Stimulated activated CD4-positive, alpha-beta T cell treated with anti-CD3 and anti-CD28 coated beads, TNF-alpha, amount 100 ng/mL, for 48 hours (primary cell): ENCODE results near the gene ACSBG1.
"Not testable (repeated sequence)": the region's sequence is repeated elsewhere in the genome, so short reads cannot be mapped to it uniquely, and the experiment has no call there.

Experiments
- DNase-seq, 3 donors: peaks; one replicate each; pipeline ENCODE4 v3.0.0-alpha.2; 2020; ENCODE audit warnings: low read depth in 3 of 3

Gene ACSBG1

DNA sequence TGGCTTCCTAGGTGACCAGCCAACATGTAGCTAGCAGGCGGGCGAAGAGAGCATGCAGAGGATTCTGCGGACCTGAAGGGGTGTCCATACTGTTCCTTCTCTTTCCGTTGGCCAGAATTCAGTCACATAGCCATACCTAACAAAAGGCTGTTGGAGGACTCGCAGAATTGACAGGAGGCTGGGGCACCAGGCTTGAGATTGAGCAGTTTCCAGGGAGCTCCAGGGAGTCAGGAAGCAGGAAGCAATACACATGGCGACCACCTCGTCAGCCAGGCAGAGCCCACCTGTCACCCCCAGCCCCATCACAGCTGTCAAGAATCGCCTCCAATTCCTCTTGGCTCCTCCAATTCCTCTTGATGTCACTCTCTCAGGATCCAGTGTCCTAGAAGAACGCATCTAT lies 16.8 kb upstream of the ACSBG1 start:
- no peak for DNase-seq

DNA sequence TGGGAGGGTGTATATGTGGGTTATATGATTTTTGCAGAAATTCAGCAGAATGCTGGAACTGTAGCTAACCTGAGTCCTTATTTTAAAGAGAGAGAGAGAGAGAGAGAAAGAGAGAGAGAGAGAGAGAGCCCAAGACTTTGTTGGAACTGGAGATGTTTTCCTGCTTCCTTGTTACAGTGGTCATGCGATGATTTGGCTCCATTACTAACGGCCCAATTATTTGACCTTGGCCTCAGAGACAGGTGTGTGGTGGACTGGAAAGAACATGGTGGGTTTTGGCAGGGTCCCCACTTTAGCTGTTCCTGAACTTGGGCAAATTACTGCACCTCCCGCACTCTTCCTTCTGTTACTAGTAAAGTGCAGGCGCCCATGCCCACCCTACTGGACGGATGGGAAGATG lies 14.8 kb upstream of the ACSBG1 start:
- no peak for DNase-seq

DNA sequence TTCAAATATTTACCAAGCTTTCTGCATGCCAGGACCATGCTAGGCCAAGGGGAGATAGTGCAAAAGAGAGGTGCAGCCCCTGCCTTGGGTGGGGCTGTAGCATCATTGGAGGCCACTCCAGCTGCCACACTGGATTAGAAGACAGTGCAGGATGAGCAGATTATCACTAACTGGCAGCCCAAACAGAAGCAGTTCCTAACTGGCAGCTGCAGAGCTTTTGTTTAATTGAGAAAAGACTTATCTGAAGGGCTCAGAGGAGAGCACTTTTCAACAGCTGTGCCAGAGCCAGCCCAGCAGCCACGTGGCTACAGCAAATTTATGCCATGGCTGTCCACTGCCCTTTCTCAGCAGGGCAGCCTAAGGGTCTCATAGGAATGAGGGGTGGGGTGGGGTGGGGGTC lies 13.5 kb upstream of the ACSBG1 start:
- DNase-seq: no peak

DNA sequence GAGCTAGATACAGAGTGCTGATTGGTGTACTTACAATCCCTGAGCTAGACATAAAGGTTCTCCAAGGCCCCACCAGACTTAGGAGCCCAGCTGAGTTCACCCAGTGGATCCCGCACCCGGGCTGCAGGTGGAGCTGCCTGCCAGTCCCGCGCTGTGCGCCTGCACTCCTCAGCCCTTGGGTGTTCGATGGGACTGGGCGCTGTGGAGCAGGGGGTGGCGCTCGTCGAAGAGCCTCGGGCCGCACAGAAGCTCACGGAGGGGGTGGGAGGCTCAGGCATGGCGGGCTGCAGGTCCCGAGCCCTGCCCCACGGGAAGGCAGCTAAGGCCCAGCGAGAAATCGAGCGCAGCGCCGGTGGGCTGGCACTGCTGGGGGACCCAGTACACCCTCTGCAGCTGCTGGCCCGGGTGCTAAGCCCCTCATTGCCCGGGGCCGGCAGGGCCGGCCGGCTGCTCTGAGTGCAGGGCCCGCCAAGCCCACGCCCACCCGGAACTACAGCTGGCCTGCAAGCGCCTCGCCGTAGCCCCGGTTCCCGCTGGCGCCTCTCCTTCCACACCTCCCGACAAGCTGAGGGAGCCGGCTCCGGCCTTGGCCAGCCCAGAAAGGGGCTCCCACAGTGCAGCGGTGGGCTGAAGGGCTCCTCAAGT lies 11.7 kb upstream of the ACSBG1 start:
- DNase-seq: not testable (repeated sequence)

DNA sequence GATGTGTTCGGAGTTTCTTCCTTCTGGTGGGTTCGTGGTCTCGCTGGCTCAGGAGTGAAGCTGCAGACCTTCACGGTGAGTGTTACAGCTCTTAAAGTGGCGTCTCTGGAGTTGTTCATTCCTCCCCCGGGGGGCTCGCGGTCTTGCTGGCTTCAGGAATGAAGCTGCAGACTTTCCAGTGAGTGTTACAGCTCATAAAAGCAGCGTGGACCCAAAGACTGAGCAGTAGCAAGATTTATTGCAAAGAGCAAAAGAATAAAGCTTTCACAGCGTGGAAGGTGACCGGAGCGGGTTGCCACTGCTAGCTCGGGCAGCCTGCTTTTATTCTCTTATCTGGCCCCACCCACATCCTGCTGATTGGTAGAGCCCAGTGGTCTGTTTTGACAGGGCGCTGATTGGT lies 11.0 kb upstream of the ACSBG1 start:
- not testable (repeated sequence) for DNase-seq

DNA sequence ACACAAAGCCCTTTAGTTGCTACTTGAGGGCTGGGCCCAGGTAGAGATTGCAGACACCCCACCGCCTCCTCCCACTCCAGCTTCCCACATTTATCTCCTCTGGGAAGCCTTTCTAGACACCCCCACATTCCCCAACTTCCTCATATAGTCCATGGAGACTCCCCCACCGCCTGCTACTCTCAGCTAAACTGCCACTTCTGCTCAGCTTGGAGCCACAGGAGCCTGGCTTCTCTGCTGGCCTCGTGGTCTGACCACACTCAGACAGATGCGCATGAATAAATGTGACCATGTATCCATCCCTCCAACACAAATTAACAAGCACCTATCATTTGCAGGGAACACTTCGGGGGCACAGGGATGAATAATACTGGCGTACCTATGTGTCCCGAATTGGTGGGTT lies 10.5 kb upstream of the ACSBG1 start:
- DNase-seq: no peak

DNA sequence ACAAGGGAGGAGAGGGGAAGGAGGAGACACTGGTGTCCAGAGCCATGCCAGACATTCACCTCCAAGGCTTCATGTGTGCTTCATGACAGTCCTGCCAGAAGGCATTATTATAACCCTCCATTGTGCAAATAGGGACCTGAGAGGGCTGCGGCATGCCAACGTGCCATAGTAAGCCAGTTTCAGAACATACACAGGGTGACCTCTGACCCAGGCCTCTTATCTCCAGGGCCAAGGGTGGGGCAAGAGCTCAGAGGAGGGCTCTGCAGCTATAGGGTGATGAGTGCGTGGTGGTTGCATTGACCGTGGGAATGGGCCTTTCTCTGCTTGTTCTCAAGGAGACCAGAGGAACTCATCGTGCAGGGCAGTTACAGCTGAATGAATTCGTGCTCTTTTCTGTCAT lies 9.7 kb upstream of the ACSBG1 start:
- no peak for DNase-seq

DNA sequence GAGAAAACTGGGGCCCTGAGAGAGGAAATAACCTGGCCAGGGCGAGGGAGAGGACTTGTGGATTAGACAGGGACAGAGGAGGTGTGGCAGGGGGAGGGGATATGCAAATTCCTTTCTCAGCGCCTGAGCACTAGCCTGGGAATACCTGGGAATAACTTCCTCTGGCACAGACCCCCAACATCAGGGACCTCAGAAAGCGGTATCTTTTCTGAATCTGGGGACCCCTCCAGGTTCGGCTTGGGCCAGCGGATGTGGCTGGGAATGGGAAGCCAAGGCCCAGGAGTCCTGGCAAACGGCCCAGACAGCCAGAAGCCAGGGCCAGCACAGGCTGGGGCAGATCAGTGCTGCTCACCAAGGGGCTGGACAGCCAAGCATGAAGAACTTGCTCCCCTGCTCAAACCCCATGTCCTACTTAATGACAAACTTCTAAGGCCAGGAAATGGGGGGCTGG lies 9.2 kb upstream of the ACSBG1 start:
- no peak for DNase-seq

DNA sequence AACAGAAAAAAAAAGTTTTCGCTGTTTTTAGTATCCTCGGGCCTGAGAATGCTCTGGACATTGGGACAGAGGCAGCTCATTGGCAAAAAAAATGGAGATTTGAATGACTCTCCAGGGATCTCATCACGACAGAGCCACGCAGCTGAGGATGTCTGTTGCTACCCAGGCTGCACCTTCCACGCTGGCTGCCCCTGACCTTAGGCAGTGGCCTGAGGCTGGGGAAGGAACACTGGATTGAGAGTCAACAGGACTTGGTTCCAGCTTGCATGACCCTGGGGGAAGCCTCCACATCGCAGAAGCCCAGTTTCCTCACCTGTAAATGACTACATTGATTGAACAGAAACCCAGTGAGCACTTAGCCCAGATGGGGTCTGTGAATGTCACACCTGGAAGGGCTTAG lies 8.7 kb upstream of the ACSBG1 start:
- DNase-seq: no peak

DNA sequence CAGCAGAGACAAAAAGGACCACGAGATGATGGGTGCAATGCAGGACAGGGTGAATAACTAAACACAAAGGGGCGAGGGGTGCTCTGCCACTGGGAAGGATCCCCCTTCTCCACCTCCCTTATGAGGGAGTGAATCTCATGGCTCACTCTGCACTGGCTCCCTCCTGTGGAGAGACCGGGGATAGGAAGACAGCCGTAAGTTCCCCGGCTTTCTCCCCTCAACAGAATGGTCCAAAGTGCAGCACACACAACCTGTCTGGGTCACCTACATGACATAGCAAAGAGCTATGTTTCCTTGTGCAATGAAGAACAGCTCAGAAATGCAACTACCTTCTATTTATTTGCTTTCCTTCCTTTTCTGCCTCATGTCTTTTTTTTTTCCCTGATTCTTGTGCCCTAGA lies 7.8 kb upstream of the ACSBG1 start:
- no peak for DNase-seq

DNA sequence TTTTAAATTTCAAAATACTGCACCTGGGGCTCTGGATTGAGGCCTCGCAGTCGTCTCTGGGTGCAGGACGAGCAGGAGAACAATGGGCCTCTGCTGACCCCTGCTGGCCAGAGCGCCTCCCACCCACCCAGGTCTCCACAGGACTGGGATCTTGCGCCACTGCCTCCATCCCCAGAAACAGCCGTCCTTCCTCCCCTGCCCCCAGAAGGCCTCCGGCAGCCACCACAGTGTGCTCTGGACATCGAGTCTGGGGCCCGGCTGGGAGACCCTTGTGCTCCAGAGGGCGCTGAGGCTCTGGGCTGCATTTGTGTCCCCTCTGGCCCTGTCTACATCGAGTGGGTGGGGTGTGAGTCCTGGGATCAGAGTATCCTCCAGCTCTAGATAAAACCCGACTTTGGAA lies 6.7 kb upstream of the ACSBG1 start:
- peak; percentile 63 to 80 (median 72) for DNase-seq

DNA sequence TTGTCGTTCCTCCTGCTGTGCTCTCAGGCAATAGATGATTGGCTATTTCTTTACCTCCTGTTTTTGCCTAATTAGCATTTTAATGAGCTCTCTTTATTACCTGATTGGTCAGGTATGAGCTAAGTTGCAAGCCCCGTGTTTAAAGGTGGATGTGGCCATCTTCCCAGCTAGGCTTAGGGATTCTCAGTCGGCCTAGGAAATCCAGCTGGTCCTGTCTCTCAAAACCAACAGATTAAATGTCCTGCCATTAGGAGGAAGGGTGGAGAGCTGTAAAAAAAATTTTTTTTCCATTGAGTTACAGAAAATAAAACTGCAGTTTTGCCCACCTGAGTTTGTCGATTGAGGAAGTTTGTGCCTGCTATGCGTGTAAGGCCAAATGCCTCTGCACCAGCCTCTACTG lies 5.4 kb upstream of the ACSBG1 start:
- no peak for DNase-seq

DNA sequence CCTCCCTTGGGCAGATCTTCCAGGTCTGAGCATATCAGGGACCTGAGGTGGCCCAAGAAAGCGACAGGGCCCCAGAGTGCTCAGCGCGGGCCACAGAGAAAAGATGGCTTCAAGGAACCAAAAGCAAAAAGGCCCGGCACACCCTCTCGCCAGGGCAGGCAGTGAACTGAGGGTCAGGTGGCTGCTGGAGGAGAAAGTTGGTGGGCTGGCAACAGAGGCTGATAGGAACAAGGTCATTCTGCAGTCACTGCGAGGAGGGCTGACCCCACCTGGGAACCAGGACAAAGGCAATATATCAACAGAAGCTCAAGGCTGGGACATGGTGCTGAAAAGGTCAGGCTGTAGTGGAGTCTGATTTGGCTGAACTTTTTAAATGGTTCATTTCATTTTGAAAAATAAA lies 2.8 kb upstream of the ACSBG1 start:
- no peak for DNase-seq

DNA sequence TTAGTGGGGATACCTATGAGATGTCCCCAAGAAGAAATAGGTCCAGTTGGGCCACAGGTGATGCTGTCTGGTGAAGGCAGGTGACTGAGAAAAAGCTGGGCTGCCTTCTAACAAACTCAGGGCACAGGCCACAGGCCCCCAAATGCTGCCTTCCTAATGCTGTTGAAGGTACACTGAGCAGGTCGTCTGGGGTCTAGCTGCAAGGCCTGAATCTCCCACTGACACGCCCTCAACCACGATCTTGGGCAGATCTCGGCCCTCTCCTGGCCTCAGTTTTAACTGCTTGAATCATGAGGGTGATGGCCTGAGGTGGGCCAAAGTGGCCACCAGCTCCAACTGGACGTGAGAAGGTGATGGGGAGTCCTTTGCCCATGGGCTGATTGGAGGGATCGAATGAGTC lies 2.1 kb upstream of the ACSBG1 start:
- DNase-seq: no peak

DNA sequence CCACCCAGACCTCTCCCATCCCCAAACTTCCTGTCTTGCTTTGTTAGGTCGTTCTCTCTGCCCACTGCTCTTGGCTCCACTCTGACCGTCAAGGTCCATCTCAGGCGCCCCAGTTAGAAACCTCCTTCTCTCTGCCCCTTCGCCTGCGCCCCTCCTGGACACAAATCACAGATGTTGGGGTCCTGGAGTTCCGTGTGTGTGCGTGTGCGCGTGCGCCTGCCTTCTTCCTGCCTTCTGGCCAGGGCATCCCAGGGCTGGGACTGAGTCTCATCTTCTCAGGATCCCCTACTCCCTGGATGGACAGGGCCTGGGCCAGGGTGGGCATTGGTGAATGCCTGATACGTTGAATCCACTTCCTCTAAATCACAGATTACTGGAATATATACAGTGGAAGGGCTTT lies 869 bp downstream of the ACSBG1 start:
- DNase-seq: no peak

DNA sequence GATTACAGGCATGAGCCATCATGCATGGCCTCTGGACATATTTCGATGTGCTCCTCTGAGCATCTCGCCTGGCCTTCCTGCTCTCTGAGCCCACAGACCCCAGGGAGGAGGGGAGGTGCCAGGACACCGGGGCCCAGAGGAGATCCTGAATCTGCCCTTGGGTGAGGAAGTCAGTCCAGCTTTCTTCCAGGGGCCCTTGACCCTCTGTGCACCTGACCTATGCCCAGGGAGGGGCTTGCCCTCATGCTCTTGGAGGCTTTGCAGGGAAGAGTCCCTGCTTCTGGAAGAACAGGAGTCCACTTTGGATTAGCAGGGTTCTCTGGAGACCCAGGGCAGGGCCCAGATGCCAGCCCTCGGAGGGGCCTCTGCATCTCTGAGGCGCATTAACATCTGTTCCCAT lies 1.4 kb downstream of the ACSBG1 start:
- DNase-seq: no peak

DNA sequence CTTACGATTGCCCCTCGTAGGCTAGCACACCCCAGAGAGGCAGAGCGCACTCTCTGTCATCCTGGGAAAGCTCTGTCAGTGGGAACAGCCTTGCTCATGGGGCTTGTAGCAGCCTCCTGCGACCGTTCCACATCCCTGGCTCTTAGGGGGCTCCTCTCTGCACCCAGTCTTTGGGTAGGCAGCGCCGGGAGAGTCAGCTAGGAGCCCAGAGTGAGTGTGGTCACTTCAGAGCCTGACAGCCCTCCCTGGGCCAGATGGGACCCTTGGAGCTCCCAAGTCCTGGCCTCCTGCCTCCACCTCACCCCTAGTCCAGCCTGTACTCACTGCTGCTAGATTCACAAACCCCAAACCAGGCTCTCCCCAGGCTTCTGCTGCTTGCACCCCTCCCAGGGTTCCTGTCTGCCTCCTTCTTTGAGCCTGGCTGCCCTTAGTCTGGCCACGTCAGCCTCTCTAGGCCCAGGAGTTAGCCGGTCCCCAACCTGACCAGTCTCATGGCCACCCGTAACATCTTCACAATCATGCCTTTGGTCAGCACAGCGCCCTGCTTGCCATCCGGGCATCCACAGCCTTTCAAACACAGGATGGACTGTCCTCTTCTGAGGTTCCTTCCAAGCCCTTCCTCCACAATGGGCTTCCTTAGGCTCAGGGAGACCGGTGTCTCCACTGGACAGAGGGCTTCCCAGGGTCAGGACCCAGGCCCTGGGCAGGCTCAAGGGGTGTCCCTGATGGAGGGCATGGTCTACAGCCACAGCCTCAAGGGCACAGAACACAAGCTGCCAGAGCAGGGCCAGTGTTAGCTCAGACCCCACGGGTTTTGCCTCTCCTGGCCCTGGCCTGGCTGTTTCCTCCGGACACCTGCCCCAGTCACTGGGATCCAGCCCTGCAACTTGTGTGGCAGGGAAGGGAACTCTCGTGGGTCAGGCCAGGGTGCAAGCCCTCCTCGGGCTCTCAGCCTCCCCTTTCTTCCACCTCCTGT lies 4.6 kb downstream of the ACSBG1 start:
- DNase-seq: no peak

DNA sequence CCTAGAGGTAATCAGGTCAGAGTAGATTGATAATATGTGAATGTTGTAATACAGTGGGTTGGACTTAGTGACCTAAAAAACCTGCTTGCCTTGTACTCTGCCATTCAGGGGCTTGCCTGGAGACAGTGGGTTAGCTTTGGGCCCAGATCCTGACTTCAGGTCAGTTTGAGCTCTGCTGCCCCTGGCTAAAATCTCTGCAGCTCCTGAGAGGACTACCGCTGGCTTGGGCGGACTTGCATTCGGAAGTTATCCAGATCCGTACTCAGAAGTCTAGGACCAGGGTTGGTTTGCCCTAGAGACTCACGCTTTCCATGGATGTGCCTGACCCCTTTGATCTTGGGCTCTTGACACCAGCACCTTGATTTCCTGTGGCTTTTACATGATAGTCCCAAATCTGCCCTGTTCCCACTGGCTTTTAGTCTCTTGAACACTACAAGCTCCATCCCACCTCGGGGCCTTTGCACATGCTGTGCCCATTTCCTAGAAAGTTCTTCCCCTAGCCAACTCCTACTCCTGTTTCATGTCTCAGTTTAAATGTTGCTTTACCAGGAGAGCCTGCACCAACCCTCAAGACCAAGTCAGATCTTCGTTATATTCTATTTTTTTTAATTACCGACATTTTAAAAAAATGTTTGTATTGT lies 5.9 kb downstream of the ACSBG1 start:
- DNase-seq: no peak

DNA sequence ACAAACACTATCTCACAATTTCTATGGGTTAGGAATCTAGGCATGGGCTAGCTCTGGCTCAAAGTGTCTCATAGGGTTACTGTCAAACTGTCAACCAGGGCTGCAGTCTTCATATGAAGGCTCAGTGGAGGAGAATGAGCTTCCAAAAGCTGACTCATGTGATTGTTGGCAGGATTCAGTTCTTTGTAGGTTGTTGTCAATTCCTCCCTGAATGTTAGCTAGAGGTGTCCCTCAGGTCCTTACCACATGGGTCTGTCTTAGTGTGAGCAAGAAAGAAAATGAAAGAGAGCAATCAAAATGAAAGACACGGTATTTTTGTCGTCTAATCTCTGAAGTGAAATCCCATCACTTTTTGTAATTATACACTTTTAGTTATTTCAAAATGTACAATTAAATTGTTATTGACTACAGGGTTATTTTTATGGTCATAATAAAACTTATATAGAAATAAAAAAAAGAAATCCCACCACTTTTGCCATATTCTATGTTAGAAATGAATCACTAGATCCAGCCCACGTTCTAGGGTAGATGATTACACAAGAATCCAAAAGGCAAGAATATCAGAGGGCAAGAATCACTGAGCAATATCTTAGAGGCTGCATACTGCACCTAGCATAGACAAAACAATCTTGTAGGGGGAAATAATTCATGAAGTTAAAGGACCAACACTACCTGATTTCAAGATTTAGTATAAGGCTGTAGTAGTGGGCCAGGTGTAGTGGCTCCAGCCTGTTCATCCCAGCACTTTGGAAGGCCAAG lies 8.4 kb downstream of the ACSBG1 start:
- DNase-seq: no peak

DNA sequence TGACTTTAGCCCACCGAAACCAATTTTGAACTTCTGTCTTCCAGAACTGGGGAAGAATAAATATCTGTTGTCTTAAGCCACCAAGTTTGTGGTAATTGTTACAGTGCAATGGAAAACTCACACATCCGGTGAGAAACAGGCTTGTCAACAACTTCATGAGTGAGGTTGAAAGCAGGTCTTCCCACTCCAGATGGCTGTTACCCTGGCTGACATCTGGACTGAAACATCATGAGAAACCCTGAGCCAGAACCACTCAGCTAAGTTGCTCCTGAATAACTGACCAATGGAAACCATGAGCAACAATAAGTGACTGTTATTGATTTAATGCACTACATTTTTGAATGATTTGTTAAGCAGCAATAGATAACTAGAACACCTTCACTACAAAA lies 10.3 kb downstream of the ACSBG1 start:
- DNase-seq: no peak

DNA sequence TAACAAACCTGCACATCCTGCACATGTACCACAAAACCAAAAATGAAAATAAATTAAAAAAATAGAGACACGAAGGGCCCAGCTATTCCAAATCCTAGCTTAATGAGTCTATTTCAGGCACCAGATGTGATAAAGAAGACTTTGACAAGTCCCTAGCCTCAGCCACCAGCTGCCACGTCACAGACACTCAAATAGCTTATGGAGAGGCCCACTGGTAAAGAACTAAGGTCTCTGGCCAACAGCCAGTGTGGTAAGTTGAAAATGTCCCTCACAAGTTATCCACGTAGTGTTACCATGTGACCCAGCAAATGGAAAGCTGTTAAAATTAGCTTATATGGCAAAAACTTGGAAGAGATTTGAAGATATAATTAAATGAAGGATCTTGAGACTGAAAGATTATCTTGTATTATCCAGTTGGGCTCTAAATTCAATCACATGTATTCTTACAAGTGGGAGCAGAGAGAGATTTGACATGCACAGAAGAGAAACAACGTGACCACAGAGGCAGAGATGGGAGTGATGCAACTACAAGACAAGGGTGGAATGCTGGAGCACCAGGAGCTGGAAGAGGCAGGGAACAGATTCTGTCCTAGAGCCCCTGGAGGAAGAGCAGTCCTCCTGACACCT lies 10.9 kb downstream of the ACSBG1 start:
- DNase-seq: no peak
